GM18499 (cell line): ENCODE data around the gene ADCY7.

Experiments
- ATAC-seq: cut with Tn5 transposase; IDR thresholded peaks from one replicate; pipeline ENCODE4 v1.9.1; 2021; ENCODE audit warnings: moderate number of reproducible peaks; ENCODE audit not compliant: insufficient read depth, unreplicated experiment

ADCY7 gene

GRCh38 chr16:50365791-50366575 is 99.6 kb downstream of the ADCY7 start:
- ATAC-seq, result no peak
